IgD-negative memory B cell (primary cell): ENCODE data around the gene FREY1. TPM values are rescaled to one million over a fixed set of nuclear protein-coding genes. Genes with fewer than 3 reads are reported as not detected.
A peak's percentile ranks its signal among the peaks of the same experiment; 100 is the strongest.

Source experiments
- H3K27ac Mint-ChIP-seq, 3 donors: one replicate each; pipeline ENCODE4 v1.8.0; 2020 to 2022; ENCODE audit warnings: mild to moderate bottlenecking in 3 of 3, mixed read lengths in 3 of 3, moderate library complexity in 1 of 3
- H3K27me3 Mint-ChIP-seq: one replicate; pipeline ENCODE4 v1.8.0; 2021; ENCODE audit warnings: mixed read lengths
- H3K36me3 Mint-ChIP-seq: one replicate; pipeline ENCODE4 v1.8.0; 2020; ENCODE audit warnings: mild to moderate bottlenecking, mixed read lengths
- H3K4me1 Mint-ChIP-seq, 3 donors: one replicate each; pipeline ENCODE4 v1.8.0; 2020 to 2022; ENCODE audit warnings: mixed read lengths in 3 of 3, mild to moderate bottlenecking in 1 of 3
- H3K4me3 Mint-ChIP-seq, 4 donors: one replicate each; pipeline ENCODE4 v1.8.0; 2020 to 2022; ENCODE audit warnings: mild to moderate bottlenecking in 4 of 4, mixed read lengths in 4 of 4, moderate library complexity in 3 of 4
- H3K9me3 Mint-ChIP-seq, 3 donors: one replicate each; pipeline ENCODE4 v1.8.0; 2020 to 2021; ENCODE audit warnings: mixed read lengths in 3 of 3, mild to moderate bottlenecking in 1 of 3
- polyA plus RNA-seq: library from polyadenylated mRNA; unstranded; fragments of 300-500 nt; fragmentation: Illumina TruSeq; gene quantifications from one replicate; pipeline ENCODE4 v1.2.3, GENCODE V29; 2021

Gene FREY1
- polyA plus RNA-seq, 1 donor from 2014 or later, result not detected

DNA sequence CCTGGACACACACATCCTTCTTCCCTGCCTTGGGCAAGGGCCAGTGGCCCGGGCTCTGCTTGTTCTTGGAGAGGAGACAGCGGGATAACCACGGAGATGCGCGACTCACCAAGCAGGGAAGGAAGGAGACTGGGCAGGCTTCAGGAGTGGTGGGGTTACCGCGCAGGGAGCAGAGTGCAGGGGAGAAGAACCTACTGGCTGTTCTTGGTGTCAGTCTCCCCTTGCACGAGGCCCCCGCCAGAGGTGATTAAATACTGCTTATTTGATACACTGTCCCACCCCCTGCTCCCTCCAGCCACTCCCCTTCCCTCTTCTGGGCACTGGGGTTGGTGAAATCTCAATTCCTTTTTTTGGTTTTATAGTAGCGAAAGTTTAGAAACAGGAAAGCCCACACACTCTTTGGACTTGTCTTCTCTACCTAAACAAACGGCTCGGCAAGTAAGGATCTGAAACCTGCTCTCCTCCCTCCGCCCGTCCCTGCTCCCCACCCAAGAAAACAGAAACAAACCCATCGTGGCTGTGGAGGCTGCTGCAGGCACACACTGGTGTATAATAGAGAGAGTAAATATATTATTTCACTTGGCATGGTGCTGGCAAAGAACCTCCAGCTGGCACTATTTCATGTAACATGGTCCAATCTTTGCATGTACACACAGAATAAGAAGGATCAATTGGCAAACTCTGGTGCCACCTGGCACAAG is 26.2 kb upstream of the FREY1 start:
- Mint-ChIP-seq H3K4me1 (peaks cover 49 to 82% (median 54%) of the 10 kb centered on the region in 3 donors), H3K36me3 (peaks cover 6% of the 10 kb centered on the region), H3K27ac (peak overlapping the region; percentile 28 to 96 (median 90)), H3K27me3 (peaks cover 3% of the 10 kb centered on the region), H3K4me3 (peak overlapping the region; percentile 85 to 92 (median 88)), H3K9me3 (no peaks in the 10 kb centered on the region)

DNA sequence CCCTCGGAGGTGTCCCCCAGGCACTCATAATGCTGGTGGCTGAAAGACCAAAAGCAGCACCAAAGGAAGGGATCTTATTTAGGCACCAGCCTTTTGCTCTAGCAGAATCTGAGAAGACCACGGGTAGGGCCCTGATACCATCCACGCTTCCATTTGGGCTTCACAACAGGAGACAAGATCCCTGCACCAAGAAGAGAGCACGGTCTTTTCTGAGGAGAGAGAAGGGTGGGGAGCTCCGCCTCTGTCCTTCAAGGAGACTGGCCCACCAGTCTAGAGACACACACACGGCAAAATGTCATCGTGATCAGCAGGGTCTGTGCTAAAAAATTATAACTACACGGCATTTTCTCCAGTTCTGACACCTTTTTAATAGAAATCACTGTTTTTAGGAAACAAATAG is 25.1 kb upstream of the FREY1 start:
- H3K4me3 Mint-ChIP-seq, result peak overlapping the region; percentile 85 to 92 (median 88)
- peaks cover 6% of the 10 kb centered on the region for H3K36me3 Mint-ChIP-seq
- H3K27ac Mint-ChIP-seq, result peak overlapping the region; percentile 46 to 96 (median 95)
- no peaks in the 10 kb centered on the region for H3K9me3 Mint-ChIP-seq
- H3K27me3 Mint-ChIP-seq, result peaks cover 3% of the 10 kb centered on the region
- peaks cover 51 to 81% (median 58%) of the 10 kb centered on the region in 3 donors for H3K4me1 Mint-ChIP-seq

DNA sequence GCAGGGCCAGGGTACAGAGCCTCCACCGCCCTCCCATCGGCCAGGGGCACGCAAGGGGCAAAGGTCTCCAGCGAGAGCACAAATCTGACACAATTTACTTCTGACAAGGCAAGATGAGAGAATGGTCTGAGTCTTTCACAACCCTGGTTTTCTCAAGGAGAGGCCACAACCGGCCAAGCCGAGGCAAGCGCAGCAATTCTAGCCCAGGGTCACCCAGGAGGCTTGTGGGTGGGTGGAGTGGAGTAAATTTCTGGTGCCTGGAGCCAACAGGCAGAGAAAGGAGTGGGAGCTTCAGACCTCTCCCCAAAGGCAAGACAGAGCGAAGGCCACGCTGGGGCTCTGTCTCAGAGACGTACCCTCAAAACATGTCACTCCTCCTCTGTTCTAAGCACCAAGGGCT is 24.7 kb upstream of the FREY1 start:
- H3K9me3 Mint-ChIP-seq, result no peaks in the 10 kb centered on the region
- peaks cover 48 to 80% (median 58%) of the 10 kb centered on the region in 3 donors for H3K4me1 Mint-ChIP-seq
- peaks cover 6% of the 10 kb centered on the region for H3K36me3 Mint-ChIP-seq
- H3K27me3 Mint-ChIP-seq, result peaks cover 3% of the 10 kb centered on the region
- peak overlapping the region; percentile 85 to 92 (median 88) for H3K4me3 Mint-ChIP-seq
- peak overlapping the region; percentile 95 to 96 (median 96) for H3K27ac Mint-ChIP-seq

DNA sequence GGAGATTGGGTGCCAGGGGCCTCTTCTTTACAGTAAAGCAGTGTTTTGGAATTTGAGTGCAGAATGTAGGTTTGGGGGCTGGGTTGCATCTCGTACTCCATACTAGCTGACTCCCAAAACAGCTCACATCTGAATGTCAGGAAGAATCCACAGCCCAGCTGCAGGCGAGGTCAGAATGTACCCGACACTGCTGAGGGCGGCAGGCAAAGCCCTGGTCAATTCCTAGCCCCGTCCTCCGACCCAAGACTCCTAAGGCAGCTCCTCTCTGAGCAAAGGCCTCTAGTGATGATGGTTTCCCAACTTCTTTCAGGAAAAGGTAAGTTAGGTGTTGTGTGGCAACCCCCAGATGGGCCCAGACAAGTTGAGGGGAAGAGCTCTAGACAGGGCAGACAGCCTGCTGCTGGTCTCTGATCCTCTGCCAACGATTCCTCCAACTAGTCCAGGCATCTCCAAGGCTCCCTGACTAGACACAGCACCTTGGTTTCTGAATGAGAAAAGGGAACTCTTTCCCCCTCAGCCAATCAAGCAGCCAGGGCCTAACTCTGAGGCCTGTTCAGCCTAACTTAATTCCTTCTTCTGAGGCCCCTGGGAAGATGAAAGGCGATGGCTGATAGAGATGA is 24.0 kb upstream of the FREY1 start:
- Mint-ChIP-seq H3K4me3 (peak overlapping the region; percentile 85 to 92 (median 88)), H3K9me3 (no peaks in the 10 kb centered on the region), H3K4me1 (peaks cover 46 to 81% (median 58%) of the 10 kb centered on the region in 3 donors), H3K36me3 (peaks cover 6% of the 10 kb centered on the region), H3K27ac (peak overlapping the region; percentile 95 to 96 (median 96)), H3K27me3 (peaks cover 3% of the 10 kb centered on the region)

DNA sequence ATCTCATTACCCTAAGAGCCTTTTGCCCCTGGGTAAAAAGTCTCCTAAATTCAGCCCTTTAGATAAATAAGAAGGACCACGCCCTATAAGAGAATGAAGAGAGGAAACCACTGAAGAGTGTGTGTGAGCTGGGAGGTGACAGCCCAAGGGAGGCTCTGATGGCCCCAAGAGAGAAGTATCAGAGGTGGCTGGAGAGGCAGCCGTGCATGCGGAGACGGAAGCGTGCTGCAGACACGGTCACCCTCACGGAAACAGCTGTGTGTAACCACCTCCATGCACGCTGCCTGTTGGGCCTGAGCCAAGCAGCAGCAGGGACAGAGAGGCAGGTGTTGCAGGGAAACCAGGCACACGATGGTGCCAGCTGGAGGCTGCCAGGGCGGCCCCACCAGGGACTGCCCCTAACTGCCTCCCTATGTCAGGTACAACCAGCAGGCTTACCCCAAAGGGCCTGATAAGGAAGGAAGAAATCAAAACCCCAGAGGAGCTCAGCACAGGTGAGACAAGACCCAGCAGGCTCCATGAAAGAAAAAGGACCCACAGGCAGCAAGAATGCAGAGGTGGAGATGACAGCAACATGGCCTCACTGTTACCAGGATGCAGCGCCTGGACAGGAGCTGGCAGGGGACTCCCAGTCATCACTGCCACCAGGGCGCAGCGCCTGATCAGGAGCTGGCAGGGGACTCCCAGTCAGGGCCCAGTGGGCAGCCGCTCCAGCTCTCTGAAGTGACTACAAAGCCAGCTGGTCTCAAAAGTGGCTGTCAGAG is 23.1 kb upstream of the FREY1 start:
- peak overlapping the region; percentile 95 to 96 (median 96) for H3K27ac Mint-ChIP-seq
- H3K4me3 Mint-ChIP-seq, result peak overlapping the region; percentile 85 to 92 (median 88)
- H3K4me1 Mint-ChIP-seq, result peaks cover 38 to 73% (median 53%) of the 10 kb centered on the region in 3 donors
- H3K27me3 Mint-ChIP-seq, result peaks cover 3% of the 10 kb centered on the region
- H3K36me3 Mint-ChIP-seq, result peaks cover 6% of the 10 kb centered on the region
- no peaks in the 10 kb centered on the region for H3K9me3 Mint-ChIP-seq

DNA sequence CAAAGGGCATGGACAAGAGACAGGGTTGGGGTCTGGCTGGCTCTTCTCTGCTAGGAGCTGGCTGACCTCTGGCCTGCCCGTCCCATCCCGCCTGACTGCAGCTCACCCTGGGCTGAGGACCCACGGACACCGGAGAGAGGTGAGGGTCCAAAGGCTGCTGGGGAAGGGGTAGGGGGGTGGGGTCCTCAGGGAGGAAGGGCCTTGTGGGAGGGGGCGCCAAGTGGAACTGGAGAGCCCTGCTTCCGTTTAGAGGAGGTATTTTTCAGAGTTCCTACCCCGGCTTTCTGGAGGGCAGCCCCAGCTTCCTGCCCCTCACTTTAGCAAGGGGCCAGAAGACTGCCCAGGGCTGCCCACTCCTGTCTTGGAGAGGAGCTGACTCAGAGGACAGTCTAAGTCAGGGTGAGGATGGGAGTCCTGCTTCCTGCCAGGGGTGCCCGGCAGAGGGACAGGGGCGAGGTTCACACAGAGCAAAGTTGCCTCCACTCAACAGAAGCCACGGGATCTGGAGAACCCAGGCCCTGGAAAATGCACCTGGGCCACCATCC is 22.5 kb upstream of the FREY1 start:
- Mint-ChIP-seq H3K36me3 (peaks cover 6% of the 10 kb centered on the region), H3K4me1 (peaks cover 36 to 72% (median 48%) of the 10 kb centered on the region in 3 donors), H3K4me3 (peak overlapping the region; percentile 85 to 92 (median 88)), H3K27ac (peak overlapping the region; percentile 95 to 96 (median 96)), H3K9me3 (no peaks in the 10 kb centered on the region), H3K27me3 (peaks cover 3% of the 10 kb centered on the region)

DNA sequence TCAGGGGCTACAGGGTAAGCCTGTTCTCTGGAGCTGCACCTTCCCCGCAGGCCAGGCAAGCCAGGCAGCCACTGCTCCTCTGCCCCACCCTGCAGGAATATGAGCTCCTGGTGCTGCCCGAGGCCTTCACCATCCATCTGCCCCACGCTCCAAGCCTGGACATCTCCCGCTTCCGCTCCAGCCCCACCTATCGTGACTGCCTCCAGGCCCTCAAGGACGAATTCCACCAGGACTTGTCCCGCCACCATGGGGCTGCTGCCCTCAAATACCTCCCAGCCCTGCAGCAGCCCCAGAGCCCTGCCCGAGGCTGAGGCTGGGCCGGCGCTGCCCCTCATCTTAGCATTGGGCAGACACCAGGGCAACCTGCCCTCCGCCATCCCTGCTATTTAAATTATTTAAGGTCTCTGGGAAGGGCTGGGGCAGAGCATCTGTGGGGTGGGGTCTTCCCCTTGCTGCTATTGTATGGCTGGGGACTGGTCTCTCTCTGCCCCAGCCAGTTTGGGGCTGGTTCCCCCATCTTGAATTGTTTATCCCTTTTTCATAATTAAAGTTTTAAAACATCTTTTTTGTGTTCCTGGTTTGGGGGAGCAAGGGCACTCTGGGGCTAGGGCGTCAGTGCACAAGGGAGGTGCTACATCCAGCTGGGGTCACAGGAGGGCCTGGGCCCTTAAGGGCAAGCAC is 21.6 kb upstream of the FREY1 start:
- Mint-ChIP-seq H3K9me3 (no peaks in the 10 kb centered on the region), H3K27ac (peak overlapping the region; percentile 57 to 95 (median 84)), H3K27me3 (peaks cover 3% of the 10 kb centered on the region), H3K4me1 (peaks cover 36 to 70% (median 49%) of the 10 kb centered on the region in 3 donors), H3K36me3 (peaks cover 6% of the 10 kb centered on the region), H3K4me3 (peak overlapping the region in 3 of 4 donors; percentile 10 to 75 (median 36))

DNA sequence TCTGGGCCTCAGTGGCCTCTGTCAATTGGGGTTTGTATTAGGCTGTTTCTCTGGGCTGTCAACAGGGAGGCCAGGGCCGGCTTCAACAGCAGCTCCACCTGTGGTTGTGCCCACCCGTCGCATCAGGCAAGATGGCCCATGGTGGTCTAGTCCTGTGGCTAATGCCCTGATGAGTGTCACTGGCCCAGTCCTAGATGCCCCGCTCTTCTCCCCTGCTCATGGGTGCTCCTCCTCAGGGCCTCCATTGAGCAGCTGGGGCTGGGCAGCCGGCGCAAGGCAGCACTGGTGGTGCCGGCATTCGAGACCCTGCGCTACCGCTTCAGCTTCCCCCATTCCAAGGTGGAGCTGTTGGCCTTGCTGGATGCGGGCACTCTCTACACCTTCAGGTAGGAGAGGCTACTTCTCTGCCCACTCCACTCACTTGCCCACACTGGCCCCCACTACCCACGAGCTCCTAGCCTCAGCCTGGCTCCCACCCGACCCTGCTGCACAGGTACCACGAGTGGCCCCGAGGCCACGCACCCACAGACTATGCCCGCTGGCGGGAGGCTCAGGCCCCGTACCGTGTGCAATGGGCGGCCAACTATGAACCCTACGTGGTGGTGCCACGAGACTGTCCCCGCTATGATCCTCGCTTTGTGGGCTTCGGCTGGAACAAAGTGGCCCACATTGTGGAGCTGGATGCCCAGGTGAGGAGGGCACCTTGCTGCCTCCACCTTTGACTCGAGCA is 20.8 kb upstream of the FREY1 start:
- peaks cover 29 to 66% (median 43%) of the 10 kb centered on the region in 3 donors for H3K4me1 Mint-ChIP-seq
- peaks cover 6% of the 10 kb centered on the region for H3K36me3 Mint-ChIP-seq
- H3K9me3 Mint-ChIP-seq, result no peaks in the 10 kb centered on the region
- H3K27me3 Mint-ChIP-seq, result peaks cover 3% of the 10 kb centered on the region
- H3K4me3 Mint-ChIP-seq, result peak overlapping the region in 3 of 4 donors; percentile 4 to 49 (median 26)
- H3K27ac Mint-ChIP-seq, result peak overlapping the region; percentile 69 to 78 (median 74)

DNA sequence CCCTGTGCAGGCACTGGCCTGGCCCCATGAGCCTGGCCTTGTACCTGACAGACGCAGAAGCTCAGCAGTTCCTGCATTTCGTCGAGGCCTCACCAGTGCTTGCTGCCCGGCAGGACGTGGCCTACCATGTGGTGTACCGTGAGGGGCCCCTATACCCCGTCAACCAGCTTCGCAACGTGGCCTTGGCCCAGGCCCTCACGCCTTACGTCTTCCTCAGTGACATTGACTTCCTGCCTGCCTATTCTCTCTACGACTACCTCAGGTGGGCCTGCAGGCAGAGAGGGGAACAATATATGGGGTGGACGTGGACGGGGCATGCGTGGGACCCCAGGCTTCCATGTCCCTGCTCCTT is 20.2 kb upstream of the FREY1 start:
- Mint-ChIP-seq H3K4me3 (peak overlapping the region in 1 of 4 donors; percentile 26), H3K27ac (peak overlapping the region in 2 of 3 donors; percentile 69 to 74), H3K36me3 (peaks cover 6% of the 10 kb centered on the region), H3K27me3 (peaks cover 3% of the 10 kb centered on the region), H3K9me3 (no peaks in the 10 kb centered on the region), H3K4me1 (peaks cover 24 to 60% (median 38%) of the 10 kb centered on the region in 3 donors)

DNA sequence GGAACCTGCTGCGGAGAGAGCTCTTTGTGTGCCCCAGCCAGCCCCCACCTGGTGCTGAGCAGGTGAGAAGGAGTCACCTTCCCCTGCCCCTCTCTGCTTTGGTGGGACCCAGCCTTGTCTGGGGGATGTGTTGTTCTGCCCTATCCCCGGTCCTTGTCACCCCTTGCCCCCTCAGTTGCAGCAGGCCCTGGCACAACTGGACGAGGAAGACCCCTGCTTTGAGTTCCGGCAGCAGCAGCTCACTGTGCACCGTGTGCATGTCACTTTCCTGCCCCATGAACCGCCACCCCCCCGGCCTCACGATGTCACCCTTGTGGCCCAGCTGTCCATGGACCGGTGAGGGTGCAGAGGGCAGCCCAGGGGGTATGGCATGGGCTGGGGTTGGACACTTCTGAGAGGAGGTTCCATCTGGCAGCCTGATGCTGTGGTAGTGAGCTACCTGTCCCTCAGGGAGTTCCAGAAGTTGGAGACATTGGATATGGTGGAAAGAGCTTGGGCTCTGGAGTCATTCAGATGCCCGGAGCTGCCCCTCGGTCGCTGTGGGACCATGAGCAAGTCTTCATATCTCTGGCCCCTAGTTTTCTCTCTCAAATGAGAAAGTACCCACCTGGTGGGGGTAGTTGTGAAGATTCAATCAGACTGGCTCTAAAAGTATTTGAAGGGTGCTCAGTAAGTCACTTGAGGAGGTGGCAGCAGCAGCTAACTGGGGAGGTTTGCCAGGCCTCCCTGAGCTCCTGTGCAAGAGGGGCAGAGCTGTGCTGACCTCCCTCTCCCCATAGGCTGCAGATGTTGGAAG is 19.7 kb upstream of the FREY1 start:
- H3K27me3 Mint-ChIP-seq, result peaks cover 3% of the 10 kb centered on the region
- H3K36me3 Mint-ChIP-seq, result peaks cover 5% of the 10 kb centered on the region
- peaks cover 24 to 55% (median 34%) of the 10 kb centered on the region in 3 donors for H3K4me1 Mint-ChIP-seq
- peak overlapping the region; percentile 39 to 80 (median 69) for H3K27ac Mint-ChIP-seq
- H3K4me3 Mint-ChIP-seq, result peak overlapping the region in 2 of 4 donors; percentile 26 to 43
- H3K9me3 Mint-ChIP-seq, result no peaks in the 10 kb centered on the region

DNA sequence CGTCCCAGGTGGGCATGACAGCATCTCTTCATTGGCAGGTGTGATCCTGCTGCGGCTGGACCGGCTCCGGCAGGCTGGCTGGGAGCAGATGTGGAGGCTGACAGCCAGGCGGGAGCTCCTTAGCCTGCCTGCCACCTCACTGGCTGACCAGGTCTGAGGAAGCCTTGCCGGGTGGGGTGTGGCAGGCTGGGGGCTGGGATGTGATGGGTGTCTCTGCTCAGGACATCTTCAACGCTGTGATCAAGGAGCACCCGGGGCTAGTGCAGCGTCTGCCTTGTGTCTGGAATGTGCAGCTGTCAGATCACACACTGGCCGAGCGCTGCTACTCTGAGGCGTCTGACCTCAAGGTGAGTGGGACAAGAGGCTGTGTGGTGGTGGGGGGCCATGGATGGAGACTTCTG is 18.9 kb upstream of the FREY1 start:
- peaks cover 2% of the 10 kb centered on the region for H3K36me3 Mint-ChIP-seq
- no peaks in the 10 kb centered on the region for H3K9me3 Mint-ChIP-seq
- H3K4me1 Mint-ChIP-seq, result peaks cover 21 to 51% (median 32%) of the 10 kb centered on the region in 3 donors
- H3K27me3 Mint-ChIP-seq, result peaks cover 3% of the 10 kb centered on the region
- H3K4me3 Mint-ChIP-seq, result peak overlapping the region in 2 of 4 donors; percentile 30 to 96
- H3K27ac Mint-ChIP-seq, result peak overlapping the region; percentile 62 to 80 (median 63)

DNA sequence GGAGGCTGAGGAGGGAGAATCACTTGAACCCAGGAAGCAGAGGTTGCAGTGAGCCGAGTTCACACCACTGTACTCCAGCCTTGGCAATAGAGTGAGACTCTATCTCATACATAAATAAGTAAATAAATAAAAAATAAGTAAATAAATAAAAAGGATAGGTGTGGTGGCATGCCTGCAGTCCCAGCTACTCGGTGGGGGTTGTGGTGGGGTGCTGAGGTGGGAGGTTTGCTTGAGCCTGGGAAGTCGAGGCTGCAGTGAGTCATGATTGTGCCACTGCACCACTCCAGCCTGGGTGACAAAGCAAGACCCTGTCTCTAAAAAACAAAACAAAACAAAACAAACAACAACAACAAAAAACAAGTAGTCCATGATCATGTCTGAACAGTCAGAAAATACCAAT is 18.5 kb upstream of the FREY1 start:
- Mint-ChIP-seq H3K9me3 (no peaks in the 10 kb centered on the region), H3K4me1 (peaks cover 23 to 51% (median 31%) of the 10 kb centered on the region in 3 donors), H3K27ac (peak overlapping the region; percentile 46 to 89 (median 62)), H3K27me3 (peaks cover 3% of the 10 kb centered on the region), H3K4me3 (peak overlapping the region in 2 of 4 donors; percentile 30 to 96), H3K36me3 (peaks cover 2% of the 10 kb centered on the region)

DNA sequence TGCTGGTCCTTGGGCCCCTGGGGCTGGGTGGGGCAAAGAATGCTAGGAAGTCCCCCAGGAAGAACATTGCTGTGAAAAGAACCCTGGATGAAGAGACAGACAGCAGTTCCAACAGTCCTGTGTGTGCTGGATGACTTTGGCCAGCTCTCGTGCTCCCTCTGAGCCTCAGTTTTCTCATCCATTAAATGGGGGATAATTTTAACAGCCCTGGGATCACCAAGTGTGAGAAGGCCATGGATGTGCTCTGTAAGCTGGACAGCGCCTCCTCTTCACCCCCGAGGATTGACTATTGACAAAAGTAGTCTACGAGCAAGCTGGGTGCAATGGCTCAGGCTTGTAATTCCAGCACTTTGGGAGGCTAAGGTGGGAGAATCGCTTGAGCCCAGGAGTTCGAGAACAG is 17.9 kb upstream of the FREY1 start:
- Mint-ChIP-seq H3K9me3 (no peaks in the 10 kb centered on the region), H3K27ac (peak overlapping the region; percentile 59 to 89 (median 62))

More for the DNA sequence above, 17.9 kb upstream of the FREY1 start:
- H3K4me3 Mint-ChIP-seq, result peak overlapping the region in 2 of 4 donors; percentile 96
- no peaks in the 10 kb centered on the region for H3K36me3 Mint-ChIP-seq
- H3K4me1 Mint-ChIP-seq, result peaks cover 23 to 50% (median 31%) of the 10 kb centered on the region in 3 donors
- no peaks in the 10 kb centered on the region for H3K27me3 Mint-ChIP-seq
